SU-DHL-6 (cell line): ENCODE measurements around the gene TWNK.

Source experiments
- H2AFZ ChIP-seq: fragments of 200-600 bp; sonication (generic); 2 replicates; pipeline ENCODE4 v1.6.1; 2014; ENCODE audit warnings: low read depth, mild to moderate bottlenecking, moderate library complexity, mixed read lengths, antibody characterized with exemption, low read length; ENCODE audit not compliant: severe bottlenecking
- H3F3A ChIP-seq: fragments of 200-600 bp; shearing (Covaris generic); 2 replicates; pipeline ENCODE4 v1.6.0; 2016; ENCODE audit warnings: antibody characterized with exemption, mild to moderate bottlenecking; ENCODE audit not compliant: insufficient read depth
- H3K27ac ChIP-seq: fragments of 200-600 bp; sonication (generic); 2 replicates; pipeline ENCODE4 v1.5.1; 2016; ENCODE audit warnings: low read depth, mild to moderate bottlenecking, low read length, moderate library complexity, mixed read lengths
- H3K27me3 ChIP-seq: fragments of 200-600 bp; sonication (generic), shearing (Covaris generic); 2 replicates; pipeline ENCODE4 v1.6.0; 2014; ENCODE audit warnings: mild to moderate bottlenecking, low read length
- H3K36me3 ChIP-seq: fragments of 200-600 bp; sonication (generic); 2 replicates; pipeline ENCODE4 v1.6.1; 2014; ENCODE audit warnings: mild to moderate bottlenecking, low read length, mixed read lengths
- H3K4me2 ChIP-seq: fragments of 300-600, 200-600 bp; shearing (Covaris generic), sonication (generic); 2 replicates; pipeline ENCODE4 v1.6.0; 2014; ENCODE audit warnings: low read length, low read depth, mild to moderate bottlenecking; ENCODE audit not compliant: poor library complexity, severe bottlenecking
- H3K4me3 ChIP-seq: fragments of 200-600 bp; sonication (generic); 2 replicates; pipeline ENCODE4 v1.5.1; 2014; ENCODE audit warnings: antibody characterized with exemption, low read length, mild to moderate bottlenecking, mixed read lengths; ENCODE audit not compliant: insufficient read depth, poor library complexity, severe bottlenecking
- H3K79me2 ChIP-seq: fragments of 200-600 bp; sonication (generic); 2 replicates; pipeline ENCODE4 v1.6.1; 2014; ENCODE audit warnings: mild to moderate bottlenecking, low read length, moderate library complexity; ENCODE audit not compliant: insufficient read depth
- H3K9ac ChIP-seq: fragments of 200-600 bp; sonication (generic); 2 replicates; pipeline ENCODE4 v1.7.0; 2014; ENCODE audit warnings: mild to moderate bottlenecking, low read length
- H3K9me2 ChIP-seq: fragments of 200-600 bp; sonication (generic); replicated peaks from 2 replicates; pipeline ENCODE4 v1.6.1; 2014; ENCODE audit warnings: low read length; ENCODE audit not compliant: insufficient read depth
- H3K9me3 ChIP-seq: fragments of 200-600 bp; sonication (generic); 2 replicates; pipeline ENCODE4 v1.6.1; 2014; ENCODE audit warnings: low read length, mixed read lengths; ENCODE audit not compliant: insufficient read depth
- H4K20me1 ChIP-seq: fragments of 200-600 bp; sonication (generic); 2 replicates; pipeline ENCODE4 v1.6.1; 2014; ENCODE audit warnings: low read depth, mild to moderate bottlenecking, antibody characterized with exemption, low read length, moderate library complexity, mixed read lengths
- EZH2phosphoT487 ChIP-seq: fragments of 200-600 bp; sonication (generic), shearing (Covaris generic); conservative IDR thresholded peaks from 2 replicates; pipeline ENCODE4 v1.6.1; 2018; ENCODE audit warnings: mild to moderate bottlenecking, antibody characterized with exemption, low read length, moderate library complexity, mixed read lengths
- TF ChIP-seq, protein P1 (sequence below): fragments of 200-600 bp; sonication (generic); IDR thresholded peaks from one replicate; pipeline ENCODE4 v1.5.1; 2017; ENCODE audit warnings: antibody characterized with exemption, mild to moderate bottlenecking, low read length, moderate library complexity; ENCODE audit not compliant: insufficient read depth, poor library complexity, severe bottlenecking

TWNK gene

GRCh38 chr10:100980311-100980710 lies 7.0 kb upstream of the TWNK start:
- Histone ChIP-seq H3K79me2 (no peaks in the 10 kb centered on the region), H3K36me3 (no peaks in the 10 kb centered on the region), H3K9me2 (no peaks in the 10 kb centered on the region), H2AFZ (no peak overlapping the region), H3K27me3 (no peaks in the 10 kb centered on the region), H3K27ac (no peak overlapping the region), H3F3A (no peaks in the 10 kb centered on the region), H3K4me2 (no peak overlapping the region), H3K9ac (no peak overlapping the region), H4K20me1 (no peaks in the 10 kb centered on the region), H3K4me3 (no peak overlapping the region), H3K9me3 (no peaks in the 10 kb centered on the region)
- TF ChIP-seq EZH2phosphoT487: no peak
- TF ChIP-seq, protein P1, sequence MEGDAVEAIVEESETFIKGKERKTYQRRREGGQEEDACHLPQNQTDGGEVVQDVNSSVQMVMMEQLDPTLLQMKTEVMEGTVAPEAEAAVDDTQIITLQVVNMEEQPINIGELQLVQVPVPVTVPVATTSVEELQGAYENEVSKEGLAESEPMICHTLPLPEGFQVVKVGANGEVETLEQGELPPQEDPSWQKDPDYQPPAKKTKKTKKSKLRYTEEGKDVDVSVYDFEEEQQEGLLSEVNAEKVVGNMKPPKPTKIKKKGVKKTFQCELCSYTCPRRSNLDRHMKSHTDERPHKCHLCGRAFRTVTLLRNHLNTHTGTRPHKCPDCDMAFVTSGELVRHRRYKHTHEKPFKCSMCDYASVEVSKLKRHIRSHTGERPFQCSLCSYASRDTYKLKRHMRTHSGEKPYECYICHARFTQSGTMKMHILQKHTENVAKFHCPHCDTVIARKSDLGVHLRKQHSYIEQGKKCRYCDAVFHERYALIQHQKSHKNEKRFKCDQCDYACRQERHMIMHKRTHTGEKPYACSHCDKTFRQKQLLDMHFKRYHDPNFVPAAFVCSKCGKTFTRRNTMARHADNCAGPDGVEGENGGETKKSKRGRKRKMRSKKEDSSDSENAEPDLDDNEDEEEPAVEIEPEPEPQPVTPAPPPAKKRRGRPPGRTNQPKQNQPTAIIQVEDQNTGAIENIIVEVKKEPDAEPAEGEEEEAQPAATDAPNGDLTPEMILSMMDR: no peak

DNA sequence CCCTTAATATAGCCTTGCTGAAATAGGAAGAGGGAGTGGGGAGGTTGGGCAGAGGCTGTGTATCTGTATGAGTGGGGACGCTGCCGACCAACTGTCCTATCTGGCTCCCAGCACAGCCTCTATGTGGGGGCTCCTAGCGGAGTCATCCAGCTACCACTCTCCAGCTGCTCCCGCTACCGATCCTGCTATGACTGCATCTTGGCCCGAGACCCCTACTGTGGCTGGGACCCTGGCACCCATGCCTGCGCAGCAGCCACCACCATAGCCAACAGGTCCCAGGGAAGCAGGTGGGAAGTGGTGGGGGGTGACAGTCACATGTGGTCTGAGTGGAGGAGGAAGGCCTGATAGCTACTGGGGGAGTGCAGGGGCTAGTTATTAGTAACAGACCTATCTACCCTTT lies 6.6 kb upstream of the TWNK start:
- Histone ChIP-seq H3F3A (no peaks in the 10 kb centered on the region), H3K27me3 (no peaks in the 10 kb centered on the region), H3K9me2 (no peaks in the 10 kb centered on the region), H3K79me2 (0 out of 2 replicates have a peak, but pooled peaks cover 2% of the 10 kb centered on the region), H2AFZ (no peak overlapping the region), H4K20me1 (no peaks in the 10 kb centered on the region), H3K9me3 (no peaks in the 10 kb centered on the region), H3K4me2 (no peak overlapping the region), H3K36me3 (no peaks in the 10 kb centered on the region), H3K9ac (no peak overlapping the region), H3K27ac (no peak overlapping the region), H3K4me3 (no peak overlapping the region)
- TF ChIP-seq, protein P1: no peak
- TF ChIP-seq EZH2phosphoT487: no peak

DNA sequence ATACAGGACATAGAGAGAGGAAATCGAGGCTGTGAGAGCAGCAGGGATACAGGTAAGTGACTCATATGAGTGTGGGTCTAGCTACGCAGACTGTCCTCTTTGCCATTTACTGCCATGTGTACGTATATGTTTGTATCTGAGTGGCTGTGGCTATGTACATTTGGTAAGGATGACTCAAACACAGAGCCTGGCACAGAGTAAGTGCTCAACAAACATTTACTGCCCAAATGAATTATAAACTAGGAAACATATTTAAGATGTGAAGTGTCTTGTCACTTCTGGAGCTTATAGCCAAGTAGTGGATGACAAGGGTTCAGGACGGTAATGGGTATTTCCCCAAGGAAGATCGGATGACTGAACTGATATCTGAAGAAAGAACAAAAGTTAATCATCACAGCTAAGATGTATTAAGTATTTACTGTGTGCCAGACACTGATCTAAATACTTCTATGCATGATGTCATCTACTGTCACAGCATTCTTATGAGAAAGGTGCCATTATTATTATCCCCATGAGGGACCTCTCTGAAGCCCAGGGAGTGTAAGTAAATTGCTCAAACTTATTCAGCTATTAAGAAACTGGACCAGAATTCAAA lies 6.1 kb upstream of the TWNK start:
- Histone ChIP-seq H3K79me2 (0 out of 2 replicates have a peak, but pooled peaks cover 3% of the 10 kb centered on the region), H3K36me3 (no peaks in the 10 kb centered on the region)

More for the DNA sequence above, 6.1 kb upstream of the TWNK start:
- H3K4me3 ChIP-seq: no peak overlapping the region
- no peaks in the 10 kb centered on the region for H3K9me2 ChIP-seq
- no peaks in the 10 kb centered on the region for H4K20me1 ChIP-seq
- H3K4me2 ChIP-seq: no peak overlapping the region
- H2AFZ ChIP-seq: no peak overlapping the region
- no peak overlapping the region for H3K27ac ChIP-seq
- H3F3A ChIP-seq: no peaks in the 10 kb centered on the region; the same call in 1 of the 2 replicates
- no peak for TF ChIP-seq EZH2phosphoT487
- TF ChIP-seq, protein P1: no peak
- no peaks in the 10 kb centered on the region for H3K27me3 ChIP-seq
- H3K9ac ChIP-seq: no peak overlapping the region
- no peaks in the 10 kb centered on the region for H3K9me3 ChIP-seq
